Activated CD4-positive, alpha-beta T cell treated with anti-CD3 and anti-CD28 coated beads, Interleukin-2, amount 10 ng/mL, durations not matched to agents 7 days and 5 days (primary cell): Measurements from ENCODE around the gene AP1M1. TPM values are rescaled to one million over a fixed set of nuclear protein-coding genes. Genes with fewer than 3 reads are reported as not detected.
"Not testable (repeated sequence)": the region's sequence is repeated elsewhere in the genome, so short reads cannot be mapped to it uniquely, and the experiment has no call there.

Experiments
- CTCF ChIA-PET: fragments of 350-600 bp; sonication (Branson Sonifier 250); formaldehyde crosslinking; loops from one replicate; lab custom pipeline; 2021; ENCODE audit warnings: antibody characterized with exemption; lab: Charles Lee
- POLR2A ChIA-PET: fragments of 350-600 bp; sonication (Branson Sonifier 250); formaldehyde crosslinking; loops from one replicate; lab custom pipeline; 2021; ENCODE audit warnings: antibody characterized with exemption; lab: Charles Lee
- DNase-seq: peaks from one replicate; pipeline ENCODE4 v3.0.0-alpha.2; 2020
- H3K27ac Mint-ChIP-seq: one replicate; pipeline ENCODE4 v1.8.0; 2021; ENCODE audit warnings: mild to moderate bottlenecking, moderate library complexity, mixed read lengths
- H3K27me3 Mint-ChIP-seq: one replicate; pipeline ENCODE4 v1.8.0; 2021; ENCODE audit warnings: mixed read lengths
- H3K36me3 Mint-ChIP-seq: one replicate; pipeline ENCODE4 v1.8.0; 2021; ENCODE audit warnings: low read depth, mixed read lengths
- H3K4me1 Mint-ChIP-seq: one replicate; pipeline ENCODE4 v1.8.0; 2021; ENCODE audit warnings: mixed read lengths
- H3K4me3 Mint-ChIP-seq: one replicate; pipeline ENCODE4 v1.8.0; 2021; ENCODE audit warnings: mild to moderate bottlenecking, moderate library complexity, mixed read lengths
- H3K9me3 Mint-ChIP-seq: one replicate; pipeline ENCODE4 v1.8.0; 2021; ENCODE audit warnings: mixed read lengths
- total RNA-seq, 2 experiments: library from RNA; stranded (reverse); gene quantifications; one replicate each; pipeline ENCODE4 v1.2.3, GENCODE V29; 2021

Gene AP1M1
- total RNA-seq, 2 experiments from 2014 or later = 129 to 150 TPM

- Mint-ChIP-seq H3K27me3 (peaks cover 11% of the 10 kb centered on the region), H3K4me1 (peaks cover 79% of the 10 kb centered on the region), H3K4me3 (no peak overlapping the region), H3K27ac (peak overlapping the region; percentile 66), H3K9me3 (peaks cover 3% of the 10 kb centered on the region), H3K36me3 (peaks cover 4% of the 10 kb centered on the region)
- ChIA-PET POLR2A (no interaction called here), CTCF (interaction anchor here (0.9 to 1.1 kb wide), 2 partner anchors 19 to 177 kb away, joined by 3 to 5 read pairs; no protein-coding TSS in a partner anchor)
- DNase-seq = no peak
These were observed 67.5 kb downstream of the AP1M1 start for GRCh38 chr19:16265205-16265604.

GRCh38 chr19:16265890-16266585 is 68.3 kb downstream of the AP1M1 start:
- H3K27ac Mint-ChIP-seq = peak overlapping the region; percentile 92
- peaks cover 75% of the 10 kb centered on the region for H3K4me1 Mint-ChIP-seq
- no peak for DNase-seq

GRCh38 chr19:16266586-16266942 is 68.9 kb downstream of the AP1M1 start:
- DNase-seq = peak; percentile 82
- H3K36me3 Mint-ChIP-seq = peaks cover 6% of the 10 kb centered on the region
- H3K9me3 Mint-ChIP-seq = peaks cover 3% of the 10 kb centered on the region
- peak overlapping the region; percentile 48 for H3K4me3 Mint-ChIP-seq
- peaks cover 70% of the 10 kb centered on the region for H3K4me1 Mint-ChIP-seq
- peak overlapping the region; percentile 92 for H3K27ac Mint-ChIP-seq
- ChIA-PET POLR2A (no interaction called here), CTCF (interaction anchor here (0.5 to 1.9 kb wide), 4 partner anchors 10 to 120 kb away, joined by 3 to 4 read pairs (median 4); no protein-coding TSS in a partner anchor)
- peaks cover 14% of the 10 kb centered on the region for H3K27me3 Mint-ChIP-seq

More at GRCh38 chr19:16265890-16266585, 68.3 kb downstream of the AP1M1 start:
- H3K27me3 Mint-ChIP-seq = peaks cover 14% of the 10 kb centered on the region
- CTCF ChIA-PET = interaction anchor here (0.5 to 1.9 kb wide), 5 partner anchors 18 to 176 kb away, joined by 3 to 5 read pairs (median 4); no protein-coding TSS in a partner anchor
- no peak overlapping the region for H3K4me3 Mint-ChIP-seq
- POLR2A ChIA-PET = no interaction called here
- H3K9me3 Mint-ChIP-seq = peaks cover 3% of the 10 kb centered on the region
- peaks cover 6% of the 10 kb centered on the region for H3K36me3 Mint-ChIP-seq

- POLR2A ChIA-PET = no interaction called here
- H3K4me1 Mint-ChIP-seq = peaks cover 54% of the 10 kb centered on the region
- CTCF ChIA-PET = interaction anchor here (0.6 to 2.6 kb wide), 3 partner anchors 114 to 398 kb away, joined by 3 to 6 read pairs (median 3); no protein-coding TSS in a partner anchor
- peaks cover 14% of the 10 kb centered on the region for H3K27me3 Mint-ChIP-seq
- no peak for DNase-seq
- H3K4me3 Mint-ChIP-seq = no peak overlapping the region
- H3K9me3 Mint-ChIP-seq = peaks cover 3% of the 10 kb centered on the region
- peaks cover 6% of the 10 kb centered on the region for H3K36me3 Mint-ChIP-seq
- H3K27ac Mint-ChIP-seq = peak overlapping the region; percentile 57
These were observed 71.1 kb downstream of the AP1M1 start for GRCh38 chr19:16268676-16269319.

GRCh38 chr19:16272945-16273344 is 75.2 kb downstream of the AP1M1 start:
- no peaks in the 10 kb centered on the region for H3K9me3 Mint-ChIP-seq
- peaks cover 20% of the 10 kb centered on the region for H3K4me1 Mint-ChIP-seq
- ChIA-PET POLR2A (no interaction called here), CTCF (interaction anchor here (0.6 to 1.1 kb wide), 4 partner anchors 10 to 200 kb away, joined by 3 read pairs; no protein-coding TSS in a partner anchor)
- H3K27ac Mint-ChIP-seq = no peak overlapping the region
- peaks cover 11% of the 10 kb centered on the region for H3K27me3 Mint-ChIP-seq
- peaks cover 2% of the 10 kb centered on the region for H3K36me3 Mint-ChIP-seq
- DNase-seq = no peak
- no peak overlapping the region for H3K4me3 Mint-ChIP-seq

- Mint-ChIP-seq H3K9me3 (no peaks in the 10 kb centered on the region), H3K4me1 (peaks cover 12% of the 10 kb centered on the region), H3K27ac (no peak overlapping the region), H3K27me3 (peaks cover 17% of the 10 kb centered on the region), H3K4me3 (no peak overlapping the region), H3K36me3 (peaks cover 2% of the 10 kb centered on the region)
- ChIA-PET POLR2A (no interaction called here), CTCF (interaction anchor here (0.6 kb wide), 1 partner anchor 17 kb away, joined by 3 read pairs; no protein-coding TSS in a partner anchor)
- no peak for DNase-seq
These were observed 76.7 kb downstream of the AP1M1 start for GRCh38 chr19:16274447-16274846.

GRCh38 chr19:16280306-16280705 is 82.6 kb downstream of the AP1M1 start:
- CTCF ChIA-PET = interaction anchor here (0.7 kb wide), 1 partner anchor 226 kb away, joined by 6 read pairs; no protein-coding TSS in a partner anchor
- Mint-ChIP-seq H3K27ac (no peak overlapping the region), H3K4me1 (peaks cover 30% of the 10 kb centered on the region), H3K4me3 (no peak overlapping the region), H3K36me3 (peaks cover 2% of the 10 kb centered on the region), H3K27me3 (peaks cover 40% of the 10 kb centered on the region), H3K9me3 (no peaks in the 10 kb centered on the region)
- no peak for DNase-seq
- POLR2A ChIA-PET = no interaction called here

GRCh38 chr19:16281743-16282142 is 84.0 kb downstream of the AP1M1 start:
- Mint-ChIP-seq H3K4me3 (no peak overlapping the region), H3K27ac (no peak overlapping the region), H3K27me3 (peaks cover 43% of the 10 kb centered on the region), H3K4me1 (peaks cover 38% of the 10 kb centered on the region), H3K9me3 (no peaks in the 10 kb centered on the region), H3K36me3 (peaks cover 2% of the 10 kb centered on the region)
- no peak for DNase-seq
- ChIA-PET CTCF (interaction anchor here (0.8 to 1.2 kb wide), 2 partner anchors 11 to 16 kb away, joined by 3 to 6 read pairs; no protein-coding TSS in a partner anchor), POLR2A (no interaction called here)

GRCh38 chr19:16283210-16284061 is 85.7 kb downstream of the AP1M1 start:
- DNase-seq = peak; percentile 50
- ChIA-PET CTCF (interaction anchor here (1.5 kb wide), 1 partner anchor 18 kb away, joined by 5 read pairs; no protein-coding TSS in a partner anchor), POLR2A (no interaction called here)
- peak overlapping the region; percentile 81 for H3K27ac Mint-ChIP-seq
- peaks cover 47% of the 10 kb centered on the region for H3K4me1 Mint-ChIP-seq
- peak overlapping the region; percentile 32 for H3K4me3 Mint-ChIP-seq
- H3K36me3 Mint-ChIP-seq = peaks cover 2% of the 10 kb centered on the region
- H3K27me3 Mint-ChIP-seq = peaks cover 52% of the 10 kb centered on the region
- no peaks in the 10 kb centered on the region for H3K9me3 Mint-ChIP-seq

GRCh38 chr19:16284505-16284904 is 86.8 kb downstream of the AP1M1 start:
- Mint-ChIP-seq H3K36me3 (peaks cover 2% of the 10 kb centered on the region), H3K4me3 (no peak overlapping the region), H3K9me3 (peaks cover 2% of the 10 kb centered on the region), H3K27ac (peak overlapping the region; percentile 51), H3K27me3 (peaks cover 50% of the 10 kb centered on the region), H3K4me1 (peaks cover 54% of the 10 kb centered on the region)
- no peak for DNase-seq
- POLR2A ChIA-PET = no interaction called here
- CTCF ChIA-PET = interaction anchor here (0.7 to 1.5 kb wide), 2 partner anchors 19 to 154 kb away, joined by 3 to 5 read pairs; no protein-coding TSS in a partner anchor

- H3K36me3 Mint-ChIP-seq, H3K4me3 Mint-ChIP-seq, POLR2A ChIA-PET, DNase-seq, H3K9me3 Mint-ChIP-seq: not testable (repeated sequence)
- peaks cover 50% of the 10 kb centered on the region for H3K27me3 Mint-ChIP-seq
- CTCF ChIA-PET = interaction anchor here (0.7 kb wide), 1 partner anchor 154 kb away, joined by 3 read pairs; no protein-coding TSS in a partner anchor
- peak overlapping the region; percentile 36 for H3K27ac Mint-ChIP-seq
- H3K4me1 Mint-ChIP-seq = peaks cover 56% of the 10 kb centered on the region
These were observed 87.4 kb downstream of the AP1M1 start for GRCh38 chr19:16285079-16285478.
